GM18909 (cell line): ENCODE data around the gene HDLBP.

ENCODE experiments used
- ATAC-seq: cut with Tn5 transposase; IDR thresholded peaks from one replicate; pipeline ENCODE4 v1.9.1; 2021; ENCODE audit warnings: mild to moderate bottlenecking; ENCODE audit not compliant: unreplicated experiment, poor library complexity

Gene HDLBP

GRCh38 chr2:241258505-241259280 is 56.8 kb downstream of the HDLBP start:
- no peak for ATAC-seq

- ATAC-seq = no peak
These were observed 57.9 kb downstream of the HDLBP start for GRCh38 chr2:241257419-241258032.

- no peak for ATAC-seq
These were observed 59.3 kb downstream of the HDLBP start for GRCh38 chr2:241256168-241256545.

- ATAC-seq = no peak
These were observed 59.8 kb downstream of the HDLBP start for GRCh38 chr2:241255542-241256167.

- no peak for ATAC-seq
These were observed 60.5 kb downstream of the HDLBP start for GRCh38 chr2:241254904-241255351.

- no peak for ATAC-seq
These were observed 62.5 kb downstream of the HDLBP start for GRCh38 chr2:241252778-241253475.

- ATAC-seq = no peak
These were observed 65.8 kb downstream of the HDLBP start for GRCh38 chr2:241249654-241250053.

- no peak for ATAC-seq
These were observed 66.6 kb downstream of the HDLBP start for GRCh38 chr2:241248897-241249296.

GRCh38 chr2:241248289-241248688 is 67.2 kb downstream of the HDLBP start:
- no peak for ATAC-seq

- ATAC-seq = no peak
These were observed 71.1 kb downstream of the HDLBP start for GRCh38 chr2:241244368-241244767.

- no peak for ATAC-seq
These were observed 73.2 kb downstream of the HDLBP start for GRCh38 chr2:241242306-241242705.

GRCh38 chr2:241241669-241242068 is 73.8 kb downstream of the HDLBP start:
- no peak for ATAC-seq

GRCh38 chr2:241240320-241241004 is 75.0 kb downstream of the HDLBP start:
- ATAC-seq = no peak

- ATAC-seq = no peak
These were observed 75.8 kb downstream of the HDLBP start for GRCh38 chr2:241239552-241240202.

- no peak for ATAC-seq
These were observed 76.7 kb downstream of the HDLBP start for GRCh38 chr2:241238693-241239198.

GRCh38 chr2:241237949-241238371 is 77.5 kb downstream of the HDLBP start:
- no peak for ATAC-seq

- no peak for ATAC-seq
These were observed 78.4 kb downstream of the HDLBP start for GRCh38 chr2:241237047-241237446.

GRCh38 chr2:241235859-241236593 is 79.4 kb downstream of the HDLBP start:
- no peak for ATAC-seq
